ENCODE results near the gene NOD2. TPM values are rescaled to one million over a fixed set of nuclear protein-coding genes. Genes with fewer than 3 reads are reported as not detected.

NOD2 gene
- total RNA-seq, 1 experiment from 2014 or later: not detected

DNA sequence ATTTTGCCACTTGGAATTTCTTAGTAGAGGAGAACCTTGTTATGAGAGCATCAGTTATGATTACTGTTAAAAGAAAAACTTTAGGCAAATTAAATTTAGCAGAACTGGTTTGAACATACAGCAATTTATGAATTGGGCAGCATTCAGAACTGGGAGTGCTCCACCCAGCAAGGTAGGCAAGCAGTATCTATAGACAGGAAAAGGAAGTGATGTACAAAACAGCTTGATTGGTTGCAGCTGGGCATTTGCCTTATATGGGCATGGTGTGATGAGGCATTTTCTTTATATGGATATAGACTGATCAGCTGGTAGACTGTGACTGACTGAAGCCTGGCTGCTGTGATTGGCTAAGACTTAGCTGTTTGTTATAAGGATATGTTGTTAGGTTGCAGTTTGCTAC lies 30.9 kb downstream of the NOD2 start:
- CTCF ChIA-PET: no interaction called here
- Histone ChIP-seq H3K4me1 (ENCODE audit: control insufficient read depth, insufficient read depth, low read length) (no peaks in the 10 kb centered on the region), H3K27ac (ENCODE audit: low read length) (no peak overlapping the region), H3K4me3 (ENCODE audit: low read depth in 2 of 2, low read length in 2 of 2) (no peak overlapping the region), H3K27me3 (ENCODE audit: control insufficient read depth, insufficient read depth, low read length) (no peaks in the 10 kb centered on the region), H3K9me3 (ENCODE audit: control insufficient read depth, insufficient read depth, low read depth, low read length) (no peaks in the 10 kb centered on the region), H3K36me3 (ENCODE audit: control insufficient read depth, insufficient read depth, low read length) (no peaks in the 10 kb centered on the region)
- no TSS peak for BruUV-seq (replicated peaks)
- no peak for ATAC-seq
- DNase-seq (ENCODE audit: low read depth, low spot score): no peak
- intact Hi-C loops (cut with micrococcal nuclease; ENCODE audit: unreplicated experiment): no loop called here
- in situ Hi-C loops (cut with HindIII; ENCODE audit: low pct_unique_long_range_greater_than_20kb, low sequenced_read_pairs): no loop called here
- no peak for TF ChIP-seq SIN3A (IDR thresholded peaks at IDR 0.05; ENCODE audit: borderline replicate concordance, insufficient read depth, low read depth, low read length)
- TF ChIP-seq, protein P1, sequence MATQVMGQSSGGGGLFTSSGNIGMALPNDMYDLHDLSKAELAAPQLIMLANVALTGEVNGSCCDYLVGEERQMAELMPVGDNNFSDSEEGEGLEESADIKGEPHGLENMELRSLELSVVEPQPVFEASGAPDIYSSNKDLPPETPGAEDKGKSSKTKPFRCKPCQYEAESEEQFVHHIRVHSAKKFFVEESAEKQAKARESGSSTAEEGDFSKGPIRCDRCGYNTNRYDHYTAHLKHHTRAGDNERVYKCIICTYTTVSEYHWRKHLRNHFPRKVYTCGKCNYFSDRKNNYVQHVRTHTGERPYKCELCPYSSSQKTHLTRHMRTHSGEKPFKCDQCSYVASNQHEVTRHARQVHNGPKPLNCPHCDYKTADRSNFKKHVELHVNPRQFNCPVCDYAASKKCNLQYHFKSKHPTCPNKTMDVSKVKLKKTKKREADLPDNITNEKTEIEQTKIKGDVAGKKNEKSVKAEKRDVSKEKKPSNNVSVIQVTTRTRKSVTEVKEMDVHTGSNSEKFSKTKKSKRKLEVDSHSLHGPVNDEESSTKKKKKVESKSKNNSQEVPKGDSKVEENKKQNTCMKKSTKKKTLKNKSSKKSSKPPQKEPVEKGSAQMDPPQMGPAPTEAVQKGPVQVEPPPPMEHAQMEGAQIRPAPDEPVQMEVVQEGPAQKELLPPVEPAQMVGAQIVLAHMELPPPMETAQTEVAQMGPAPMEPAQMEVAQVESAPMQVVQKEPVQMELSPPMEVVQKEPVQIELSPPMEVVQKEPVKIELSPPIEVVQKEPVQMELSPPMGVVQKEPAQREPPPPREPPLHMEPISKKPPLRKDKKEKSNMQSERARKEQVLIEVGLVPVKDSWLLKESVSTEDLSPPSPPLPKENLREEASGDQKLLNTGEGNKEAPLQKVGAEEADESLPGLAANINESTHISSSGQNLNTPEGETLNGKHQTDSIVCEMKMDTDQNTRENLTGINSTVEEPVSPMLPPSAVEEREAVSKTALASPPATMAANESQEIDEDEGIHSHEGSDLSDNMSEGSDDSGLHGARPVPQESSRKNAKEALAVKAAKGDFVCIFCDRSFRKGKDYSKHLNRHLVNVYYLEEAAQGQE (IDR thresholded peaks at IDR 0.05; ENCODE audit: insufficient read depth in 1 of 2, low read depth in 2 of 2, low read length in 1 of 2): no peak
- no peak for TF ChIP-seq POLR2AphosphoS5 (IDR thresholded peaks at IDR 0.05; ENCODE audit: low read depth, low read length)
- no peak for TF ChIP-seq TCF7L2 (IDR thresholded peaks at IDR 0.05; ENCODE audit: low read depth, low read length)
- TF ChIP-seq, protein P2, sequence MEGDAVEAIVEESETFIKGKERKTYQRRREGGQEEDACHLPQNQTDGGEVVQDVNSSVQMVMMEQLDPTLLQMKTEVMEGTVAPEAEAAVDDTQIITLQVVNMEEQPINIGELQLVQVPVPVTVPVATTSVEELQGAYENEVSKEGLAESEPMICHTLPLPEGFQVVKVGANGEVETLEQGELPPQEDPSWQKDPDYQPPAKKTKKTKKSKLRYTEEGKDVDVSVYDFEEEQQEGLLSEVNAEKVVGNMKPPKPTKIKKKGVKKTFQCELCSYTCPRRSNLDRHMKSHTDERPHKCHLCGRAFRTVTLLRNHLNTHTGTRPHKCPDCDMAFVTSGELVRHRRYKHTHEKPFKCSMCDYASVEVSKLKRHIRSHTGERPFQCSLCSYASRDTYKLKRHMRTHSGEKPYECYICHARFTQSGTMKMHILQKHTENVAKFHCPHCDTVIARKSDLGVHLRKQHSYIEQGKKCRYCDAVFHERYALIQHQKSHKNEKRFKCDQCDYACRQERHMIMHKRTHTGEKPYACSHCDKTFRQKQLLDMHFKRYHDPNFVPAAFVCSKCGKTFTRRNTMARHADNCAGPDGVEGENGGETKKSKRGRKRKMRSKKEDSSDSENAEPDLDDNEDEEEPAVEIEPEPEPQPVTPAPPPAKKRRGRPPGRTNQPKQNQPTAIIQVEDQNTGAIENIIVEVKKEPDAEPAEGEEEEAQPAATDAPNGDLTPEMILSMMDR (IDR thresholded peaks at IDR 0.05): no peak
- POLR2A ChIA-PET: no interaction called here

DNA sequence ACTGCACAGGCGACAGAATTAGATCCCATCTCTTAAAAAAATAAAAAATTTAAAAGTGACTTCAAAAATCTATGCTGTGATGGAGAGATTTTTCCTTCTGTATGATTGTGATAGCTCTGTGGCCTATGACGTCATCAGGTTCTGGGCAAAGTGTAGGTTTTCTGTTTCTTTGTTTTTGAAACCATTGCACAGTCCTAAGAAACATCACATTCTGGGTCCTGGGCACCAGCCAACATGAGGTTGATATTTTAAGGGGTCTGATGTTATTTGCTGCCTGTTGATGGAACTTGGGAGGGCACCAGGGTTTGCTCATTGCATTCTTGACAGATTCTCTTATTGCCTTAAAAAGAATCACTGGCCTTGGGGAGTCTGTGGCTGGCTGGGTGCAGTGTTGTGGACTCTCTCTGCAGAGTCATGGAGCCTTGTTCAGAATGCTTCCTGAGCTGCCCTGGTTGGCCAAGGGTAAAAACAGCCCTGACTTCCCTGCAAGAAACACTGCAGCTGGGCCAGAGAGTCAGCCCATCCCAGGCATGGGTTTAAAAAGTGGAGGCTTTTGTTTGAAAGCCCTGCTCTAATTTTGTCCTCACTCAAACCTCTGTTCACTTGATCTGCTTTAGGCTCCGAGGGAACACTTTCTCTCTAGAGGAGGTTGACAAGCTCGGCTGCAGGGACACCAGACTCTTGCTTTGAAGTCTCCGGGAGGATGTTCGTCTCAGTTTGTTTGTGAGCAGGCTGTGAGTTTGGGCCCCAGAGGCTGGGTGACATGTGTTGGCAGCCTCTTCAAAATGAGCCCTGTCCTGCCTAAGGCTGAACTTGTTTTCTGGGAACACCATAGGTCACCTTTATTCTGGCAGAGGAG lies 38.0 kb downstream of the NOD2 start:
- Histone ChIP-seq H3K27ac (ENCODE audit: low read length) (no peak overlapping the region), H3K27me3 (ENCODE audit: control insufficient read depth, insufficient read depth, low read length) (no peaks in the 10 kb centered on the region; the same call in 1 of the 2 replicates), H3K4me1 (ENCODE audit: control insufficient read depth, insufficient read depth, low read length) (no peaks in the 10 kb centered on the region), H3K4me3 (ENCODE audit: low read depth in 2 of 2, low read length in 2 of 2) (no peak overlapping the region), H3K36me3 (ENCODE audit: control insufficient read depth, insufficient read depth, low read length) (no peaks in the 10 kb centered on the region), H3K9me3 (ENCODE audit: control insufficient read depth, insufficient read depth, low read depth, low read length) (no peaks in the 10 kb centered on the region)
- POLR2A ChIA-PET: no interaction called here
- CTCF ChIA-PET: no interaction called here
- no peak for TF ChIP-seq SIN3A (IDR thresholded peaks at IDR 0.05; ENCODE audit: borderline replicate concordance, insufficient read depth, low read depth, low read length)
- TF ChIP-seq, protein P2 (IDR thresholded peaks at IDR 0.05): no peak
- no peak for TF ChIP-seq TCF7L2 (IDR thresholded peaks at IDR 0.05; ENCODE audit: low read depth, low read length)
- TF ChIP-seq, protein P1 (IDR thresholded peaks at IDR 0.05; ENCODE audit: insufficient read depth in 1 of 2, low read depth in 2 of 2, low read length in 1 of 2): no peak
- TF ChIP-seq POLR2AphosphoS5 (IDR thresholded peaks at IDR 0.05; ENCODE audit: low read depth, low read length): no peak
- BruUV-seq (replicated peaks): no TSS peak
- intact Hi-C loops (cut with micrococcal nuclease; ENCODE audit: unreplicated experiment) (no loop called here), in situ Hi-C loops (cut with HindIII; ENCODE audit: low pct_unique_long_range_greater_than_20kb, low sequenced_read_pairs) (no loop called here)
- no peak for ATAC-seq
- no peak for DNase-seq (ENCODE audit: low read depth, low spot score)

All from Panc1 (cell line).